IMR-90 (cell line): ENCODE results near the gene RGS17. TPM values are rescaled to one million over a fixed set of nuclear protein-coding genes. Genes with fewer than 3 reads are reported as not detected.

Source experiments
- ATAC-seq: fragments of 200-7000 bp; cut with Tn5 transposase; 2 replicates; pipeline ENCODE4 v1.9.1; 2020; ENCODE audit warnings: low read depth, mild to moderate bottlenecking, moderate library complexity
- BruUV-seq: library from RNA; stranded (reverse); fragments of 400-500 nt; replicated peaks from 2 replicates; lab custom pipeline; 2021; lab: Mats Ljungman, UMichigan
- CTCF ChIA-PET: fragments of 300-600 bp; formaldehyde crosslinking; extraction: SDS; loops from one replicate; lab custom pipeline; 2021; ENCODE audit warnings: antibody characterized with exemption; lab: Yijun Ruan, JAX
- POLR2A ChIA-PET: fragments of 300-600 bp; sonication (Branson Sonifier 250); formaldehyde crosslinking; loops from one replicate; lab custom pipeline; 2022; ENCODE audit warnings: antibody characterized with exemption; ENCODE audit not compliant: unreplicated experiment; lab: Charles Lee
- DNase-seq: peaks from one replicate; pipeline ENCODE4 v3.0.0; 2013
- H2AFZ ChIP-seq: replicated peaks from 2 replicates; pipeline ENCODE3; 2013; ENCODE audit warnings: low read length, mild to moderate bottlenecking; ENCODE audit not compliant: poor library complexity
- H2AK5ac ChIP-seq: 2 replicates; pipeline ENCODE4 v1.6.1; 2013; ENCODE audit warnings: low read depth, low read length, inconsistent platforms
- H2AK9ac ChIP-seq: replicated peaks from 2 replicates; pipeline ENCODE3; 2013; ENCODE audit warnings: mild to moderate bottlenecking, low read depth, low read length, moderate library complexity; ENCODE audit not compliant: poor library complexity
- H2BK120ac ChIP-seq: 2 replicates; pipeline ENCODE4 v1.6.1; 2013; ENCODE audit warnings: low read depth, low read length, inconsistent platforms
- H2BK15ac ChIP-seq: 3 replicates; pipeline ENCODE4 v1.6.1; 2013; ENCODE audit warnings: low read depth, low read length, inconsistent platforms
- H2BK20ac ChIP-seq: 2 replicates; pipeline ENCODE4 v1.6.1; 2013; ENCODE audit warnings: low read depth, mild to moderate bottlenecking, inconsistent platforms, low read length, moderate library complexity
- H2BK5ac ChIP-seq: 2 replicates; pipeline ENCODE4 v1.6.1; 2013; ENCODE audit warnings: mild to moderate bottlenecking, low read depth, low read length, inconsistent platforms; ENCODE audit not compliant: poor library complexity, severe bottlenecking
- H3K14ac ChIP-seq: replicated peaks from 2 replicates; pipeline ENCODE4 v1.6.1; 2013; ENCODE audit warnings: low read depth, low read length, inconsistent platforms
- H3K18ac ChIP-seq: 2 replicates; pipeline ENCODE4 v1.6.1; 2013; ENCODE audit warnings: low read depth, low read length, control low read depth
- H3K23ac ChIP-seq: 2 replicates; pipeline ENCODE4 v1.6.1; 2013; ENCODE audit warnings: low read depth, low read length, inconsistent platforms
- H3K27ac ChIP-seq: 2 replicates; pipeline ENCODE4 v1.5.1; 2013; ENCODE audit warnings: mild to moderate bottlenecking, control low read depth, low read length; ENCODE audit not compliant: insufficient read depth
- H3K27me3 ChIP-seq: 2 replicates; pipeline ENCODE4 v1.6.1; 2013; ENCODE audit warnings: low read length; ENCODE audit not compliant: control insufficient read depth, insufficient read depth
- H3K36me3 ChIP-seq: 2 replicates; pipeline ENCODE4 v1.6.1; 2013; ENCODE audit warnings: low read length, mixed read lengths; ENCODE audit not compliant: control insufficient read depth, insufficient read depth
- H3K4ac ChIP-seq: 2 replicates; pipeline ENCODE4 v1.6.1; 2013; ENCODE audit warnings: low read depth, low read length, inconsistent platforms
- H3K4me1 ChIP-seq: 2 replicates; pipeline ENCODE4 v1.6.1; 2013; ENCODE audit warnings: low read length, mixed read lengths; ENCODE audit not compliant: control insufficient read depth, insufficient read depth
- H3K4me2 ChIP-seq: 2 replicates; pipeline ENCODE4 v1.6.1; 2013; ENCODE audit warnings: low read depth, mild to moderate bottlenecking, control low read depth, low read length, moderate library complexity
- H3K4me3 ChIP-seq: 2 replicates; pipeline ENCODE4 v1.5.1; 2013; ENCODE audit warnings: low read depth, mild to moderate bottlenecking, control low read depth, low read length, moderate library complexity; ENCODE audit not compliant: insufficient read depth
- H3K56ac ChIP-seq: 2 replicates; pipeline ENCODE4 v1.6.1; 2013; ENCODE audit warnings: low read length, inconsistent platforms; ENCODE audit not compliant: insufficient read depth; ENCODE audit errors: extremely low read depth
- H3K79me1 ChIP-seq, 2 experiments: 2 replicates each; pipeline ENCODE4 v1.6.1; 2013; ENCODE audit warnings: low read length in 2 of 2, inconsistent platforms in 1 of 2, low read depth in 1 of 2
- H3K9ac ChIP-seq: 2 replicates; pipeline ENCODE4 v1.6.1; 2013; ENCODE audit warnings: low read depth, low read length, control low read depth
- H3K9me1 ChIP-seq: 2 replicates; pipeline ENCODE4 v1.6.1; 2013; ENCODE audit warnings: low read length, inconsistent platforms; ENCODE audit not compliant: insufficient read depth
- H3K9me3 ChIP-seq: 2 replicates; pipeline ENCODE4 v1.6.1; 2013; ENCODE audit warnings: low read length; ENCODE audit not compliant: control insufficient read depth, insufficient read depth
- H4K20me1 ChIP-seq: 2 replicates; pipeline ENCODE4 v1.6.1; 2013; ENCODE audit warnings: low read length, inconsistent platforms; ENCODE audit not compliant: insufficient read depth
- H4K5ac ChIP-seq: 2 replicates; pipeline ENCODE4 v1.6.1; 2013; ENCODE audit warnings: mild to moderate bottlenecking, low read depth, low read length, control low read depth
- H4K8ac ChIP-seq, 2 experiments: 2 replicates each; pipeline ENCODE4 v1.6.1; 2013; ENCODE audit warnings: low read depth in 2 of 2, low read length in 2 of 2, control low read depth in 1 of 2, inconsistent platforms in 1 of 2
- H4K91ac ChIP-seq: 2 replicates; pipeline ENCODE4 v1.6.1; 2013; ENCODE audit warnings: low read depth, low read length, inconsistent platforms; ENCODE audit not compliant: insufficient read depth
- CTCF ChIP-seq: conservative IDR thresholded peaks from 2 replicates; pipeline ENCODE4 v1.5.1; 2012; ENCODE audit warnings: mild to moderate bottlenecking, low read depth, low read length, improper control_type of control experiment
- MAFK ChIP-seq: IDR thresholded peaks from 2 replicates; pipeline ENCODE4 v1.6.1; 2012; ENCODE audit warnings: low read depth, low read length, improper control_type of control experiment
- RAD21 ChIP-seq: IDR thresholded peaks from 2 replicates; pipeline ENCODE4 v1.6.1; 2012; ENCODE audit warnings: low read length, improper control_type of control experiment
- SMC3 ChIP-seq: fragments of 150-350 bp; IDR thresholded peaks from 2 replicates; pipeline ENCODE4 v1.6.1; 2016; ENCODE audit warnings: low read depth, mild to moderate bottlenecking, antibody characterized with exemption, low read length, moderate library complexity
- dilution Hi-C: fragments of 300-500 bp; cut with HindIII; formaldehyde crosslinking; loops from one replicate; pipeline ENCODE4 v1.14.3; 2018; ENCODE audit warnings: low sequenced_read_pairs; ENCODE audit not compliant: unreplicated experiment
- in situ Hi-C: fragments of 300-500 bp; cut with MboI; formaldehyde crosslinking; loops from 3 replicates; pipeline ENCODE4 v1.14.3; 2019; ENCODE audit warnings: low sequenced_read_pairs, inconsistent platforms, mixed read lengths
- intact Hi-C: fragments of 100-400 bp; cut with micrococcal nuclease; formaldehyde crosslinking; loops from 2 replicates; pipeline ENCODE4 v1.10.0; 2022
- polyA plus RNA-seq, 3 experiments: library from polyadenylated mRNA; depleted of rRNA; stranded (reverse); fragments of >200 nt; gene quantifications; 2 replicates each; pipeline ENCODE4 v1.2.3, GENCODE V29; 2012; ENCODE audit warnings: low replicate concordance in 1 of 3
- total RNA-seq: library from RNA; depleted of rRNA; stranded (reverse); fragments of >200 nt; gene quantifications from 2 replicates; pipeline ENCODE4 v1.2.3, GENCODE V29; 2012

Gene RGS17
- total and polyA plus RNA-seq, 2 of the 4 experiments (the other 2 are of a cell fraction), result 0.75 to 1.4 TPM

- Histone ChIP-seq H2BK120ac (no peak overlapping the region), H3K27me3 (no peaks in the 10 kb centered on the region), H3K36me3 (no peaks in the 10 kb centered on the region), H3K23ac (no peak overlapping the region), H2AK9ac (no peak overlapping the region), H2BK20ac (no peak overlapping the region), H3K79me1 (no peaks in the 10 kb centered on the region), H3K9ac (no peak overlapping the region), H3K4ac (no peak overlapping the region), H2AFZ (no peak overlapping the region), H4K8ac (no peak overlapping the region), H3K18ac (no peak overlapping the region), H2BK15ac (no peak overlapping the region), H3K14ac (no peak overlapping the region), H3K56ac (no peak overlapping the region), H4K5ac (no peak overlapping the region), H3K4me1 (no peaks in the 10 kb centered on the region), H3K4me3 (no peak overlapping the region), H4K91ac (no peak overlapping the region), H4K20me1 (no peaks in the 10 kb centered on the region), H2AK5ac (no peak overlapping the region), H2BK5ac (no peak overlapping the region), H3K9me3 (no peaks in the 10 kb centered on the region), H3K4me2 (no peak overlapping the region), H3K9me1 (peaks cover 4% of the 10 kb centered on the region; the same call in 1 of the 2 replicates), H3K27ac (no peak overlapping the region)
- no peak for DNase-seq
- intact Hi-C loops (loop anchor here (1.0 kb wide), 1 partner anchor 76 kb away; no protein-coding TSS in a partner anchor), dilution Hi-C loops (no loop called here), in situ Hi-C loops (no loop called here)
- peak; percentile 52; the same call in 1 of the 2 replicates for TF ChIP-seq SMC3
- no peak for TF ChIP-seq MAFK
- TF ChIP-seq CTCF, result peak; percentile 49
- TF ChIP-seq RAD21, result peak; percentile 54
- ATAC-seq, result peak; percentile 51
- ChIA-PET POLR2A (no interaction called here), CTCF (interaction anchor here (0.6 to 2.1 kb wide), 5 partner anchors 9 to 871 kb away, joined by 3 to 7 read pairs (median 3); no protein-coding TSS in a partner anchor)
- BruUV-seq, result no TSS peak
Observed at GRCh38 chr6:153108315-153108714, 22.8 kb downstream of the RGS17 start.
